Osteocyte (in vitro differentiated cells): Measurements from ENCODE around the gene U2AF2. TPM values are rescaled to one million over a fixed set of nuclear protein-coding genes. Genes with fewer than 3 reads are reported as not detected.

Source experiments
- DNase-seq: peaks from one replicate; pipeline ENCODE4 v3.0.0; 2021; ENCODE audit warnings: mixed read lengths; ENCODE audit not compliant: unreplicated experiment; ENCODE audit errors: extremely low spot score
- H3K27ac Mint-ChIP-seq: one replicate; pipeline ENCODE4 v1.8.0; 2021; ENCODE audit warnings: mild to moderate bottlenecking, mixed read lengths; ENCODE audit not compliant: unreplicated experiment
- H3K27me3 Mint-ChIP-seq: one replicate; pipeline ENCODE4 v1.8.0; 2021; ENCODE audit warnings: mixed read lengths; ENCODE audit not compliant: unreplicated experiment
- H3K36me3 Mint-ChIP-seq: one replicate; pipeline ENCODE4 v1.8.0; 2021; ENCODE audit warnings: mixed read lengths; ENCODE audit not compliant: unreplicated experiment
- H3K4me1 Mint-ChIP-seq: one replicate; pipeline ENCODE4 v1.8.0; 2021; ENCODE audit warnings: mixed read lengths; ENCODE audit not compliant: unreplicated experiment
- H3K4me3 Mint-ChIP-seq: one replicate; pipeline ENCODE4 v1.8.0; 2021; ENCODE audit warnings: mild to moderate bottlenecking, moderate library complexity, mixed read lengths; ENCODE audit not compliant: unreplicated experiment
- H3K9me3 Mint-ChIP-seq: one replicate; pipeline ENCODE4 v1.8.0; 2021; ENCODE audit warnings: mixed read lengths; ENCODE audit not compliant: unreplicated experiment
- total RNA-seq: library from RNA; stranded (reverse); gene quantifications from 2 replicates; pipeline ENCODE4 v1.2.1, GENCODE V29; 2021
- TF ChIP-seq, protein P1 (sequence below): fragments of 200-600 bp; sonication (generic); IDR thresholded peaks from 2 replicates; pipeline ENCODE4 v1.5.0; 2021; ENCODE audit warnings: antibody characterized with exemption, mild to moderate bottlenecking, moderate library complexity

The U2AF2 gene
- total RNA-seq, 1 donor from 2014 or later = 189 TPM

- H3K27ac Mint-ChIP-seq = peak overlapping the region; percentile 18
- peak overlapping the region; percentile 50 for H3K4me3 Mint-ChIP-seq
- TF ChIP-seq, protein P1, sequence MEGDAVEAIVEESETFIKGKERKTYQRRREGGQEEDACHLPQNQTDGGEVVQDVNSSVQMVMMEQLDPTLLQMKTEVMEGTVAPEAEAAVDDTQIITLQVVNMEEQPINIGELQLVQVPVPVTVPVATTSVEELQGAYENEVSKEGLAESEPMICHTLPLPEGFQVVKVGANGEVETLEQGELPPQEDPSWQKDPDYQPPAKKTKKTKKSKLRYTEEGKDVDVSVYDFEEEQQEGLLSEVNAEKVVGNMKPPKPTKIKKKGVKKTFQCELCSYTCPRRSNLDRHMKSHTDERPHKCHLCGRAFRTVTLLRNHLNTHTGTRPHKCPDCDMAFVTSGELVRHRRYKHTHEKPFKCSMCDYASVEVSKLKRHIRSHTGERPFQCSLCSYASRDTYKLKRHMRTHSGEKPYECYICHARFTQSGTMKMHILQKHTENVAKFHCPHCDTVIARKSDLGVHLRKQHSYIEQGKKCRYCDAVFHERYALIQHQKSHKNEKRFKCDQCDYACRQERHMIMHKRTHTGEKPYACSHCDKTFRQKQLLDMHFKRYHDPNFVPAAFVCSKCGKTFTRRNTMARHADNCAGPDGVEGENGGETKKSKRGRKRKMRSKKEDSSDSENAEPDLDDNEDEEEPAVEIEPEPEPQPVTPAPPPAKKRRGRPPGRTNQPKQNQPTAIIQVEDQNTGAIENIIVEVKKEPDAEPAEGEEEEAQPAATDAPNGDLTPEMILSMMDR = no peak
- no peak for DNase-seq
- H3K27me3 Mint-ChIP-seq = no peaks in the 10 kb centered on the region
- H3K36me3 Mint-ChIP-seq = peaks cover 12% of the 10 kb centered on the region
- H3K4me1 Mint-ChIP-seq = peaks cover 33% of the 10 kb centered on the region
- no peaks in the 10 kb centered on the region for H3K9me3 Mint-ChIP-seq
Measured at GRCh38 chr19:55650602-55651230, 4.1 kb upstream of the U2AF2 start.

GRCh38 chr19:55651236-55651635 lies 3.6 kb upstream of the U2AF2 start:
- DNase-seq = no peak
- no peak overlapping the region for H3K27ac Mint-ChIP-seq
- peaks cover 12% of the 10 kb centered on the region for H3K36me3 Mint-ChIP-seq
- no peaks in the 10 kb centered on the region for H3K9me3 Mint-ChIP-seq
- TF ChIP-seq, protein P1 = no peak
- peaks cover 38% of the 10 kb centered on the region for H3K4me1 Mint-ChIP-seq
- no peaks in the 10 kb centered on the region for H3K27me3 Mint-ChIP-seq
- H3K4me3 Mint-ChIP-seq = peak overlapping the region; percentile 30

GRCh38 chr19:55652311-55653128 lies 2.3 kb upstream of the U2AF2 start:
- peak overlapping the region; percentile 23 for H3K27ac Mint-ChIP-seq
- no peak overlapping the region for H3K4me3 Mint-ChIP-seq
- DNase-seq = no peak
- H3K9me3 Mint-ChIP-seq = no peaks in the 10 kb centered on the region
- peaks cover 42% of the 10 kb centered on the region for H3K4me1 Mint-ChIP-seq
- TF ChIP-seq, protein P1 = no peak
- H3K27me3 Mint-ChIP-seq = no peaks in the 10 kb centered on the region
- peaks cover 10% of the 10 kb centered on the region for H3K36me3 Mint-ChIP-seq

- H3K27ac Mint-ChIP-seq = peak overlapping the region; percentile 100
- H3K4me1 Mint-ChIP-seq = peaks cover 45% of the 10 kb centered on the region
- peak; percentile 99 for DNase-seq
- H3K27me3 Mint-ChIP-seq = no peaks in the 10 kb centered on the region
- H3K4me3 Mint-ChIP-seq = peak overlapping the region; percentile 96
- TF ChIP-seq, protein P1 = peak; percentile 99
- H3K9me3 Mint-ChIP-seq = no peaks in the 10 kb centered on the region
- peaks cover 10% of the 10 kb centered on the region for H3K36me3 Mint-ChIP-seq
Measured at GRCh38 chr19:55653651-55654322, 1.0 kb upstream of the U2AF2 start.
